Endothelial cell of umbilical vein (primary cell): ENCODE results near the gene FMNL2. TPM values are rescaled to one million over a fixed set of nuclear protein-coding genes. Genes with fewer than 3 reads are reported as not detected.

Experiments
- BruUV-seq: library from RNA; stranded (reverse); fragments of 400-500 nt; replicated peaks from 2 replicates; lab custom pipeline; 2021; lab: Mats Ljungman, UMichigan
- CTCF ChIA-PET: fragments of 300-600, 350-600 bp; sonication (Branson Sonifier 250); formaldehyde crosslinking; loops from one replicate; lab custom pipeline; 2021; ENCODE audit warnings: antibody characterized with exemption, inconsistent platforms; lab: Charles Lee
- POLR2A ChIA-PET: fragments of 300-600, 350-600 bp; sonication (Branson Sonifier 250); formaldehyde crosslinking; loops from one replicate; lab custom pipeline; 2021; ENCODE audit warnings: antibody characterized with exemption, inconsistent platforms; lab: Charles Lee
- DNase-seq: peaks from one replicate; pipeline ENCODE4 v3.0.0-alpha.2; 2011; ENCODE audit warnings: low read depth, low spot score
- FAIRE-seq: peaks from 2 replicates; lab custom pipeline; 2011; peaks lifted over from hg19 to GRCh38; lab: Jason Lieb, UNC
- H2AFZ ChIP-seq: 2 replicates; pipeline ENCODE4 v1.6.0; 2012; ENCODE audit warnings: low read depth, low read length, control low read depth, inconsistent platforms
- H3K27ac ChIP-seq: 2 replicates; pipeline ENCODE4 v1.5.1; 2011; ENCODE audit warnings: low read depth, mild to moderate bottlenecking, control low read depth, low read length, moderate library complexity; ENCODE audit not compliant: insufficient read depth
- H3K27me3 ChIP-seq, 2 experiments: 2 replicates each; pipeline versions ENCODE4 v1.6.0 to v1.6.1; 2011; ENCODE audit warnings: low read length in 2 of 2, mixed read lengths in 1 of 2; ENCODE audit not compliant: control insufficient read depth in 2 of 2, insufficient read depth in 2 of 2
- H3K36me3 ChIP-seq, 2 experiments: 2 replicates in 1 of 2; 3 replicates in 1 of 2; pipeline ENCODE4 v1.5.1; 2011; ENCODE audit warnings: low read length in 2 of 2, mild to moderate bottlenecking in 1 of 2, moderate library complexity in 1 of 2; ENCODE audit not compliant: control insufficient read depth in 2 of 2, insufficient read depth in 2 of 2; ENCODE audit errors: extremely low read depth in 1 of 2
- H3K4me1 ChIP-seq: 3 replicates; pipeline ENCODE4 v1.5.1; 2011; ENCODE audit warnings: mild to moderate bottlenecking, low read length; ENCODE audit not compliant: control insufficient read depth, insufficient read depth; ENCODE audit errors: extremely low read depth
- H3K4me2 ChIP-seq: 2 replicates; pipeline ENCODE4 v1.6.1; 2011; ENCODE audit warnings: low read length, control low read depth, mixed read lengths; ENCODE audit not compliant: insufficient read depth
- H3K4me3 ChIP-seq, 3 experiments: fragments of 200-600 bp in 1 of 3; sonication (generic), shearing (Covaris generic) in 1 of 3; replicated peaks in 1 of 3; 2 replicates each; pipeline ENCODE4 v1.5.1; 2011 to 2016; ENCODE audit warnings: control low read depth in 3 of 3, low read length in 3 of 3, mild to moderate bottlenecking in 2 of 3, inconsistent platforms in 1 of 3, low read depth in 1 of 3, moderate library complexity in 1 of 3; ENCODE audit not compliant: insufficient read depth in 1 of 3
- H3K79me2 ChIP-seq: 2 replicates; pipeline ENCODE4 v1.6.0; 2012; ENCODE audit warnings: low read length, inconsistent platforms; ENCODE audit not compliant: control insufficient read depth, insufficient read depth
- H3K9ac ChIP-seq: replicated peaks from 2 replicates; pipeline ENCODE3; 2011; ENCODE audit warnings: low read length, control low read depth; ENCODE audit not compliant: insufficient read depth; ENCODE audit errors: extremely low read depth
- H3K9me1 ChIP-seq: replicated peaks from 3 replicates; pipeline ENCODE4 v1.6.0; 2011; ENCODE audit warnings: mild to moderate bottlenecking, low read length; ENCODE audit not compliant: control insufficient read depth, insufficient read depth; ENCODE audit errors: extremely low read depth
- H3K9me3 ChIP-seq: replicated peaks from 2 replicates; pipeline ENCODE4 v1.5.1; 2012; ENCODE audit warnings: low read length, inconsistent platforms; ENCODE audit not compliant: control insufficient read depth, insufficient read depth
- H4K20me1 ChIP-seq: replicated peaks from 2 replicates; pipeline ENCODE3; 2011; ENCODE audit warnings: mild to moderate bottlenecking, low read length; ENCODE audit not compliant: control insufficient read depth, insufficient read depth; ENCODE audit errors: extremely low read depth
- CTCF ChIP-seq, 2 donors: IDR thresholded peaks; 1 replicate in 1 of 2; 2 replicates in 1 of 2; pipeline ENCODE4 v1.5.1; 2011; ENCODE audit warnings: low read length in 2 of 2, mild to moderate bottlenecking in 2 of 2, moderate library complexity in 2 of 2, control low read depth in 1 of 2, inconsistent platforms in 1 of 2, low read depth in 1 of 2; ENCODE audit not compliant: insufficient read depth in 1 of 2; ENCODE audit errors: extremely low read depth in 1 of 2
- EZH2 ChIP-seq: IDR thresholded peaks from 2 replicates; pipeline ENCODE4 v1.6.1; 2012; ENCODE audit warnings: borderline replicate concordance, low read depth, mild to moderate bottlenecking, moderate library complexity, low read length, inconsistent platforms; ENCODE audit not compliant: severe bottlenecking
- FOS ChIP-seq: IDR thresholded peaks from 2 replicates; pipeline ENCODE4 v1.6.1; 2011; ENCODE audit warnings: mild to moderate bottlenecking, low read length, moderate library complexity, borderline replicate concordance; ENCODE audit not compliant: insufficient read depth
- GATA2 ChIP-seq: IDR thresholded peaks from 2 replicates; pipeline ENCODE4 v1.7.0; 2011; ENCODE audit warnings: low read depth, mild to moderate bottlenecking, moderate library complexity, mixed read lengths, low read length; ENCODE audit not compliant: insufficient read length, insufficient read depth
- JUN ChIP-seq: IDR thresholded peaks from 2 replicates; pipeline ENCODE4 v1.6.1; 2011; ENCODE audit warnings: borderline replicate concordance, low read depth; ENCODE audit not compliant: insufficient read length, insufficient read depth
- MAX ChIP-seq: IDR thresholded peaks from 2 replicates; pipeline ENCODE4 v1.6.1; 2011; ENCODE audit not compliant: insufficient read depth, insufficient read length
- MYC ChIP-seq: IDR thresholded peaks from one replicate; pipeline ENCODE4 v1.6.1; 2011; ENCODE audit warnings: mild to moderate bottlenecking, low read depth, low read length
- POLR2A ChIP-seq: IDR thresholded peaks from 2 replicates; pipeline ENCODE4 v1.6.1; 2012; ENCODE audit warnings: low read depth, mild to moderate bottlenecking, control low read depth, low read length
- POLR2AphosphoS5 ChIP-seq: IDR thresholded peaks from 2 replicates; pipeline ENCODE4 v1.6.1; 2012; ENCODE audit warnings: low read depth, mild to moderate bottlenecking, control low read depth, low read length, moderate library complexity; ENCODE audit not compliant: insufficient read depth
- dilution Hi-C: fragments of 300-500 bp; cut with MboI; formaldehyde crosslinking; loops from one replicate; pipeline ENCODE4 v1.15.0; 2019; ENCODE audit warnings: low sequenced_read_pairs; ENCODE audit not compliant: extremely low pct_ligation_motif_present
- intact Hi-C: fragments of 100-400 bp; cut with micrococcal nuclease; formaldehyde crosslinking; loops from one replicate; pipeline ENCODE4 v1.10.0; 2022
- polyA plus RNA-seq, 4 experiments: library from polyadenylated mRNA; depleted of rRNA in 3 of 4; stranded (reverse) in 3 of 4; unstranded in 1 of 4; fragments of >200 nt; gene quantifications; 2 replicates each; pipeline versions ENCODE4 v1.2.1 to v1.2.3, GENCODE V29; 2011 to 2012; ENCODE audit warnings: missing spikeins in 1 of 4
- total RNA-seq: library from RNA; stranded (reverse); gene quantifications from 2 replicates; pipeline ENCODE4 v1.2.3, GENCODE V29; 2021

Gene FMNL2
- total and polyA plus RNA-seq, 2 donors (not counting 3 experiments of a cell fraction or from before 2014, with no cell fraction given), result 8.3 to 28.0 TPM

- Histone ChIP-seq H3K27me3 (no peaks in the 10 kb centered on the region), H3K9me3 (no peaks in the 10 kb centered on the region), H3K4me2 (no peak overlapping the region), H3K27ac (no peak overlapping the region), H4K20me1 (no peaks in the 10 kb centered on the region), H3K4me1 (no peaks in the 10 kb centered on the region), H3K36me3 (no peaks in the 10 kb centered on the region), H2AFZ (no peak overlapping the region), H3K9ac (no peak overlapping the region), H3K4me3 (no peak overlapping the region), H3K9me1 (no peaks in the 10 kb centered on the region), H3K79me2 (peaks cover 6% of the 10 kb centered on the region)
- TF ChIP-seq JUN, result no peak
- no peak for TF ChIP-seq POLR2AphosphoS5
- TF ChIP-seq MYC, result no peak
- TF ChIP-seq GATA2, result no peak
- no TSS peak for BruUV-seq
- POLR2A ChIA-PET, result no interaction called here
- CTCF ChIA-PET, result interaction anchor here (1.2 to 1.3 kb wide), 2 partner anchors 9 to 15 kb away, joined by 3 read pairs; no protein-coding TSS in a partner anchor
- dilution Hi-C loops (no loop called here), intact Hi-C loops (no loop called here)
- FAIRE-seq (no peak), DNase-seq (no peak)
These were observed 96.6 kb downstream of the FMNL2 start for GRCh38 chr2:152431370-152432098.

- no peak for DNase-seq
- ChIA-PET CTCF (interaction anchor here (1.2 kb wide), 2 partner anchors 14 to 141 kb away, joined by 3 read pairs; no protein-coding TSS in a partner anchor), POLR2A (no interaction called here)
- Histone ChIP-seq H3K27ac (no peak overlapping the region), H3K4me2 (no peak overlapping the region), H3K36me3 (no peaks in the 10 kb centered on the region), H3K9me1 (no peaks in the 10 kb centered on the region), H4K20me1 (no peaks in the 10 kb centered on the region), H3K9ac (no peak overlapping the region), H3K4me3 (no peak overlapping the region), H3K4me1 (no peaks in the 10 kb centered on the region), H3K9me3 (no peaks in the 10 kb centered on the region), H3K27me3 (no peaks in the 10 kb centered on the region), H2AFZ (no peak overlapping the region), H3K79me2 (peaks cover 6% of the 10 kb centered on the region)
- intact Hi-C loops, result no loop called here
- dilution Hi-C loops, result no loop called here
- peak; percentile 12 for FAIRE-seq
- BruUV-seq, result no TSS peak
- TF ChIP-seq GATA2, result no peak
- no peak for TF ChIP-seq FOS
- TF ChIP-seq POLR2A, result no peak
- TF ChIP-seq CTCF (IDR thresholded peaks at IDR 0.05; ENCODE audit: extremely low read depth in 1 of 2, insufficient read depth in 1 of 2, low read depth in 1 of 2, low read length in 2 of 2), result no peak
- TF ChIP-seq MAX, result no peak
- no peak for TF ChIP-seq EZH2
- no peak for TF ChIP-seq MYC
- TF ChIP-seq POLR2AphosphoS5, result no peak
- no peak for TF ChIP-seq JUN
These were observed 97.3 kb downstream of the FMNL2 start for GRCh38 chr2:152432206-152432653.
